MM.1S (cell line): ENCODE data around the gene COBL.

Experiments
- CTCF ChIP-seq: fragments of 300-600 bp; sonication (generic); IDR thresholded peaks from 2 replicates; pipeline ENCODE4 v1.5.1; 2016; ENCODE audit warnings: antibody characterized with exemption, low read length, mixed read lengths
- EZH2 ChIP-seq: fragments of 300-600 bp; sonication (generic); optimal IDR thresholded peaks from 2 replicates; pipeline ENCODE3; 2017; ENCODE audit warnings: low read depth, mild to moderate bottlenecking, antibody characterized with exemption, low read length, mixed read lengths

GRCh38 chr7:51021906-51022570 is 294.6 kb downstream of the COBL start:
- TF ChIP-seq CTCF (no peak), EZH2 (no peak)
